Peyer's patch (tissue), 4 donors: Measurements from ENCODE around the gene OXLD1.

ENCODE experiments used
- POLR2A ChIP-seq, 2 donors: fragments of 450-650 bp; IDR thresholded peaks; one replicate each; pipeline ENCODE4 v1.5.1; 2017; ENCODE audit warnings: antibody characterized with exemption in 2 of 2, mild to moderate bottlenecking in 2 of 2, moderate library complexity in 2 of 2
- TF ChIP-seq, protein P1 (sequence below), 6 experiments: fragments of 450-650 bp in 4 of 6; fragments of 200-600 bp in 2 of 6; sonication (generic) in 1 of 6; IDR thresholded peaks; one replicate each; pipeline ENCODE4 v1.5.1; 2017 to 2019; ENCODE audit warnings: antibody characterized with exemption in 6 of 6, mild to moderate bottlenecking in 3 of 6, moderate library complexity in 1 of 6

DNA sequence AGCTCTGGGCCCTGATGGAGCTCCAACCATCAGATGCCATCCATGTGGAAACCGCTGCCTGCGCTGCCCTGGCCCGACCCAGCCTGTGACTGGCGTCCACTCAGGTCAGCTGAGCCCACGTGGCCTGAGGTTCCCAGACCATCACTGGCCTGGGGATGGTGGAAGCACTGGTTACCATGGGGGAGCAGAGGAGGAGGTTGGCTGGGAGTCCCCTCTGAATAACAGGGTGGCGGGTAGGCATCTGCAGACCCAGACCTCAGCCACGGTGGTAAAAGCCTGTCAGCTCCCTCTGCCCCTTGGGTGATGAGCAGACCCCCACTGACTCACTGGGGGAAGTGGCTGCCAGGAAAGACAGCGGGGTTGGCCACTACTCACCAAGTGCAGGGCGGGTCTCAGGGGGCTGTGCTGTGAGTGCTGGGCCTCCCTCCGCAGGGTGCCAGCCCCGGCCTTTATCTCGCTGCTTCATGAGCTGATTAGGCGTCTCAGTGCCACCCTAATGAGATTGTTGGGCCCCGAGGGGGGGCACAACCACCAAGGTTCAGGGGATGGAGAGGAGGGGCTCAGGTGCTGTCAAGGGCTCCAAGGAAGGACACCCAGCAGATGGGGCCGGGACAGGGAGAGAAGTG lies 10.2 kb downstream of the OXLD1 start, which contains the start of gene PDE6G:
- TF ChIP-seq, protein P1, sequence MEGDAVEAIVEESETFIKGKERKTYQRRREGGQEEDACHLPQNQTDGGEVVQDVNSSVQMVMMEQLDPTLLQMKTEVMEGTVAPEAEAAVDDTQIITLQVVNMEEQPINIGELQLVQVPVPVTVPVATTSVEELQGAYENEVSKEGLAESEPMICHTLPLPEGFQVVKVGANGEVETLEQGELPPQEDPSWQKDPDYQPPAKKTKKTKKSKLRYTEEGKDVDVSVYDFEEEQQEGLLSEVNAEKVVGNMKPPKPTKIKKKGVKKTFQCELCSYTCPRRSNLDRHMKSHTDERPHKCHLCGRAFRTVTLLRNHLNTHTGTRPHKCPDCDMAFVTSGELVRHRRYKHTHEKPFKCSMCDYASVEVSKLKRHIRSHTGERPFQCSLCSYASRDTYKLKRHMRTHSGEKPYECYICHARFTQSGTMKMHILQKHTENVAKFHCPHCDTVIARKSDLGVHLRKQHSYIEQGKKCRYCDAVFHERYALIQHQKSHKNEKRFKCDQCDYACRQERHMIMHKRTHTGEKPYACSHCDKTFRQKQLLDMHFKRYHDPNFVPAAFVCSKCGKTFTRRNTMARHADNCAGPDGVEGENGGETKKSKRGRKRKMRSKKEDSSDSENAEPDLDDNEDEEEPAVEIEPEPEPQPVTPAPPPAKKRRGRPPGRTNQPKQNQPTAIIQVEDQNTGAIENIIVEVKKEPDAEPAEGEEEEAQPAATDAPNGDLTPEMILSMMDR (IDR thresholded peaks at IDR 0.05) = no peak
- no peak for TF ChIP-seq POLR2A (IDR thresholded peaks at IDR 0.05)
